ENCODE results near the gene GNAQ. TPM values are rescaled to one million over a fixed set of nuclear protein-coding genes. Genes with fewer than 3 reads are reported as not detected.

Gene GNAQ
- total and polyA plus RNA-seq, 3 donors from 2014 or later = 23.5 to 42.9 (median 39.4) TPM

GRCh38 chr9:77748214-77748772 is 283.3 kb downstream of the GNAQ start:
- Histone ChIP-seq H3K4me3 (no peak overlapping the region), H3K27me3 (no peaks in the 10 kb centered on the region), H3K36me3 (ENCODE audit: low read depth, missing control alignments) (no peaks in the 10 kb centered on the region), H3K9me3 (no peaks in the 10 kb centered on the region), H3K27ac (no peak overlapping the region), H3K4me1 (peaks cover 12% of the 10 kb centered on the region)
- intact Hi-C loops (cut with DNase I; ENCODE audit: low total_unique reads) = loop anchor here (10.0 kb wide), 1 partner anchor 293 kb away; no protein-coding TSS in a partner anchor
- TF ChIP-seq POLR2A (IDR thresholded peaks at IDR 0.05) (no peak), CTCF (IDR thresholded peaks at IDR 0.05) (no peak)
- DNase-seq = no peak

GRCh38 chr9:77747163-77747562 is 284.4 kb downstream of the GNAQ start:
- Histone ChIP-seq H3K4me1 (peaks cover 9% of the 10 kb centered on the region), H3K9me3 (no peaks in the 10 kb centered on the region), H3K4me3 (no peak overlapping the region), H3K36me3 (ENCODE audit: low read depth, missing control alignments) (no peaks in the 10 kb centered on the region), H3K27me3 (no peaks in the 10 kb centered on the region), H3K27ac (no peak overlapping the region)
- intact Hi-C loops (cut with DNase I; ENCODE audit: low total_unique reads) = loop anchor here (10.0 kb wide), 1 partner anchor 292 kb away; no protein-coding TSS in a partner anchor
- no peak for DNase-seq
- TF ChIP-seq POLR2A (IDR thresholded peaks at IDR 0.05) = no peak
- TF ChIP-seq CTCF (IDR thresholded peaks at IDR 0.05) = no peak

GRCh38 chr9:77744841-77745430 is 286.7 kb downstream of the GNAQ start:
- no peak for TF ChIP-seq POLR2A (IDR thresholded peaks at IDR 0.05)
- no peak for TF ChIP-seq CTCF (IDR thresholded peaks at IDR 0.05)
- H3K27ac ChIP-seq = no peak overlapping the region
- no peak overlapping the region for H3K4me3 ChIP-seq
- no peak for DNase-seq
- intact Hi-C loops (cut with DNase I; ENCODE audit: low total_unique reads) = loop anchor here (10.0 kb wide), 1 partner anchor 290 kb away; no protein-coding TSS in a partner anchor
- WGBS, 2 donors = 45% methylated on average over 6 of the region's 6 CpGs
- no peaks in the 10 kb centered on the region for H3K27me3 ChIP-seq
- no peaks in the 10 kb centered on the region for H3K36me3 ChIP-seq (ENCODE audit: low read depth, missing control alignments)
- H3K9me3 ChIP-seq = no peaks in the 10 kb centered on the region
- no peaks in the 10 kb centered on the region for H3K4me1 ChIP-seq

GRCh38 chr9:77743386-77743785 is 288.2 kb downstream of the GNAQ start:
- no peaks in the 10 kb centered on the region for H3K4me1 ChIP-seq
- no peak overlapping the region for H3K27ac ChIP-seq
- intact Hi-C loops (cut with DNase I; ENCODE audit: low total_unique reads) = loop anchor here (10.0 kb wide), 1 partner anchor 289 kb away; no protein-coding TSS in a partner anchor
- no peaks in the 10 kb centered on the region for H3K9me3 ChIP-seq
- no peak for TF ChIP-seq CTCF (IDR thresholded peaks at IDR 0.05)
- no peak for TF ChIP-seq POLR2A (IDR thresholded peaks at IDR 0.05)
- no peak overlapping the region for H3K4me3 ChIP-seq
- no peaks in the 10 kb centered on the region for H3K36me3 ChIP-seq (ENCODE audit: low read depth, missing control alignments)
- 43 to 64% methylated on average over 1 of the region's 1 CpG for WGBS, 2 donors
- no peak for DNase-seq
- no peaks in the 10 kb centered on the region for H3K27me3 ChIP-seq

- Histone ChIP-seq H3K27ac (no peak overlapping the region), H3K4me3 (no peak overlapping the region), H3K27me3 (no peaks in the 10 kb centered on the region), H3K4me1 (no peaks in the 10 kb centered on the region), H3K36me3 (ENCODE audit: low read depth, missing control alignments) (no peaks in the 10 kb centered on the region), H3K9me3 (no peaks in the 10 kb centered on the region)
- WGBS, 2 donors = 90 to 93% methylated on average over 4 of the region's 4 CpGs
- TF ChIP-seq CTCF (IDR thresholded peaks at IDR 0.05) = no peak
- TF ChIP-seq POLR2A (IDR thresholded peaks at IDR 0.05) = no peak
- intact Hi-C loops (cut with DNase I; ENCODE audit: low total_unique reads) = no loop called here
- DNase-seq = no peak
Observed at GRCh38 chr9:77738932-77739331, 292.7 kb downstream of the GNAQ start.

Data from testis (tissue), 3 donors.